ENCODE results near the gene COL18A1. TPM values are rescaled to one million over a fixed set of nuclear protein-coding genes. Genes with fewer than 3 reads are reported as not detected.

Gene COL18A1
- total and polyA plus RNA-seq, 9 of the 15 experiments (the other 6 are each of a cell fraction or from before 2014, with no cell fraction given): 0.14 to 16.4 (median 2.0) TPM

DNA sequence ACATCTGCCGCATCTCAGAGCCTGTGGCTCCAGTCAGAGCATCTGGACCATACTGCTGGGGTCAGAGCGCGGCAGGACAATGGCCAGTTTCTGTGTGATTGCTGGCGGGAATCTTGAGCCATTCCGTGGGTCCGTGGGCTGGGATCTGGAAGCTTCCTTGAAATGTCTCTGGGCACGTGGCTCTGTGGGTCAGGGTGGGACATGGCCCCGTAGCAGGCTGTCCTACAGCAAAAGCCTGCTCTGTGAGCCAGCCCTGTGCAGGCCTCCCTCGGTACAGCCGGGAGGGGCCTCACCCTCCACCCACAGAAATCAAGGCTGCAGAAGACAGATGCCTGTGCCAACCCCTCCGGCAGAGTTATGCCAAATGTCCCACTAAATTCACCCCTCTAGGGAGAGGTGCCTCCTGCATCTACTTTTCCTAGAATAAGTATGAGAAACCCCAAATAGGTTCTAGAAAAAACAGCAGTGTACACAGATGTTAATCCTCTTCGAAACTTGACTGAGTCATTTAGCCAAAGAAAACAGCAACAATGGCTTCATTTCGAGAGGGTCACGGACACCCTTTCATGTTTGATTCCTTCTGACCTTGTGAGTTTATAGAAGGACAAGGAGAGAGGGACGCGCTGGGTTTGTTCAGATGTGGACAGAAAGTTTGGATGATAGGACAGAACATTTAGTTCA lies 27.8 kb downstream of the COL18A1 start:
- CTCF ChIA-PET (ENCODE audit: low intra/inter-chr PET ratio): interaction anchor here (0.6 to 0.7 kb wide), 2 partner anchors 12 to 290 kb away, joined by 4 read pairs; no protein-coding TSS in a partner anchor
- WGBS (ENCODE audit: insufficient coverage, low coverage, missing lambda C conversion rate): 39% methylated on average over 16 of the region's 16 CpGs
- Histone ChIP-seq H3K36me3 (ENCODE audit: control insufficient read depth, insufficient read depth, low read length) (no peaks in the 10 kb centered on the region), H3K27me3 (ENCODE audit: control insufficient read depth in 2 of 2, insufficient read depth in 2 of 2, low read length in 2 of 2) (no peaks in the 10 kb centered on the region; a peak in 1 of 5 replicates), H3K4me3 (no peak overlapping the region), H3K4me2 (ENCODE audit: insufficient read depth, low read length) (no peak overlapping the region), H4K20me1 (replicated peaks; ENCODE audit: control insufficient read depth, insufficient read depth, low read length) (peaks cover 39% of the 10 kb centered on the region), H3K27ac (ENCODE audit: extremely low read depth, low read depth, low read length) (no peak overlapping the region), H3K9ac (ENCODE audit: insufficient read depth in 1 of 2, low read depth in 2 of 2, low read length in 2 of 2) (peak overlapping the region in 1 of 2 experiments; percentile 59; a peak in 1 of 4 replicates), H3K9me3 (replicated peaks; ENCODE audit: control insufficient read depth, insufficient read depth, low read depth, low read length) (peaks cover 2% of the 10 kb centered on the region; the same call in 1 of the 2 replicates), H2AFZ (ENCODE audit: low read depth, low read length) (no peak overlapping the region), H3K4me1 (replicated peaks in 1 of 2; ENCODE audit: control insufficient read depth in 2 of 2, insufficient read depth in 2 of 2, low read length in 2 of 2) (peaks cover 16 to 58% of the 10 kb centered on the region in 2 experiments; a peak in 4 of 5 replicates), H3K79me2 (ENCODE audit: control insufficient read depth, insufficient read depth, low read length) (no peaks in the 10 kb centered on the region; the same call in 2 of the 3 replicates), H3K9me1 (ENCODE audit: control insufficient read depth, insufficient read depth, low read length) (peaks cover 6% of the 10 kb centered on the region)
- TF ChIP-seq, protein P1, sequence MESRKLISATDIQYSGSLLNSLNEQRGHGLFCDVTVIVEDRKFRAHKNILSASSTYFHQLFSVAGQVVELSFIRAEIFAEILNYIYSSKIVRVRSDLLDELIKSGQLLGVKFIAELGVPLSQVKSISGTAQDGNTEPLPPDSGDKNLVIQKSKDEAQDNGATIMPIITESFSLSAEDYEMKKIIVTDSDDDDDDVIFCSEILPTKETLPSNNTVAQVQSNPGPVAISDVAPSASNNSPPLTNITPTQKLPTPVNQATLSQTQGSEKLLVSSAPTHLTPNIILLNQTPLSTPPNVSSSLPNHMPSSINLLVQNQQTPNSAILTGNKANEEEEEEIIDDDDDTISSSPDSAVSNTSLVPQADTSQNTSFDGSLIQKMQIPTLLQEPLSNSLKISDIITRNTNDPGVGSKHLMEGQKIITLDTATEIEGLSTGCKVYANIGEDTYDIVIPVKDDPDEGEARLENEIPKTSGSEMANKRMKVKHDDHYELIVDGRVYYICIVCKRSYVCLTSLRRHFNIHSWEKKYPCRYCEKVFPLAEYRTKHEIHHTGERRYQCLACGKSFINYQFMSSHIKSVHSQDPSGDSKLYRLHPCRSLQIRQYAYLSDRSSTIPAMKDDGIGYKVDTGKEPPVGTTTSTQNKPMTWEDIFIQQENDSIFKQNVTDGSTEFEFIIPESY (CRISPR knock-in tag; IDR thresholded peaks at IDR 0.05): peak; percentile 46; the same call in 1 of the 2 replicates
- TF ChIP-seq, protein P2, sequence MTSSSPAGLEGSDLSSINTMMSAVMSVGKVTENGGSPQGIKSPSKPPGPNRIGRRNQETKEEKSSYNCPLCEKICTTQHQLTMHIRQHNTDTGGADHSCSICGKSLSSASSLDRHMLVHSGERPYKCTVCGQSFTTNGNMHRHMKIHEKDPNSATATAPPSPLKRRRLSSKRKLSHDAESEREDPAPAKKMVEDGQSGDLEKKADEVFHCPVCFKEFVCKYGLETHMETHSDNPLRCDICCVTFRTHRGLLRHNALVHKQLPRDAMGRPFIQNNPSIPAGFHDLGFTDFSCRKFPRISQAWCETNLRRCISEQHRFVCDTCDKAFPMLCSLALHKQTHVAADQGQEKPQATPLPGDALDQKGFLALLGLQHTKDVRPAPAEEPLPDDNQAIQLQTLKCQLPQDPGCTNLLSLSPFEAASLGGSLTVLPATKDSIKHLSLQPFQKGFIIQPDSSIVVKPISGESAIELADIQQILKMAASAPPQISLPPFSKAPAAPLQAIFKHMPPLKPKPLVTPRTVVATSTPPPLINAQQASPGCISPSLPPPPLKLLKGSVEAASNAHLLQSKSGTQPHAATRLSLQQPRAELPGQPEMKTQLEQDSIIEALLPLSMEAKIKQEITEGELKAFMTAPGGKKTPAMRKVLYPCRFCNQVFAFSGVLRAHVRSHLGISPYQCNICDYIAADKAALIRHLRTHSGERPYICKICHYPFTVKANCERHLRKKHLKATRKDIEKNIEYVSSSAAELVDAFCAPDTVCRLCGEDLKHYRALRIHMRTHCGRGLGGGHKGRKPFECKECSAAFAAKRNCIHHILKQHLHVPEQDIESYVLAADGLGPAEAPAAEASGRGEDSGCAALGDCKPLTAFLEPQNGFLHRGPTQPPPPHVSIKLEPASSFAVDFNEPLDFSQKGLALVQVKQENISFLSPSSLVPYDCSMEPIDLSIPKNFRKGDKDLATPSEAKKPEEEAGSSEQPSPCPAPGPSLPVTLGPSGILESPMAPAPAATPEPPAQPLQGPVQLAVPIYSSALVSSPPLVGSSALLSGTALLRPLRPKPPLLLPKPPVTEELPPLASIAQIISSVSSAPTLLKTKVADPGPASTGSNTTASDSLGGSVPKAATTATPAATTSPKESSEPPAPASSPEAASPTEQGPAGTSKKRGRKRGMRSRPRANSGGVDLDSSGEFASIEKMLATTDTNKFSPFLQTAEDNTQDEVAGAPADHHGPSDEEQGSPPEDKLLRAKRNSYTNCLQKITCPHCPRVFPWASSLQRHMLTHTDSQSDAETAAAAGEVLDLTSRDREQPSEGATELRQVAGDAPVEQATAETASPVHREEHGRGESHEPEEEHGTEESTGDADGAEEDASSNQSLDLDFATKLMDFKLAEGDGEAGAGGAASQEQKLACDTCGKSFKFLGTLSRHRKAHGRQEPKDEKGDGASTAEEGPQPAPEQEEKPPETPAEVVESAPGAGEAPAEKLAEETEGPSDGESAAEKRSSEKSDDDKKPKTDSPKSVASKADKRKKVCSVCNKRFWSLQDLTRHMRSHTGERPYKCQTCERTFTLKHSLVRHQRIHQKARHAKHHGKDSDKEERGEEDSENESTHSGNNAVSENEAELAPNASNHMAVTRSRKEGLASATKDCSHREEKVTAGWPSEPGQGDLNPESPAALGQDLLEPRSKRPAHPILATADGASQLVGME (CRISPR knock-in tag; IDR thresholded peaks at IDR 0.05): no peak
- TF ChIP-seq FOSL1 (tag; conservative IDR thresholded peaks at IDR 0.05) (0 out of 2 replicates have a peak, but pooled peaks have one; percentile 25), STAT5B (CRISPR knock-in tag; IDR thresholded peaks at IDR 0.05) (no peak)
- POLR2A ChIA-PET: no interaction called here
- peak; percentile 84 for FAIRE-seq
- intact Hi-C loops (cut with micrococcal nuclease): no loop called here
- ATAC-seq: peak; percentile 41
- in situ Hi-C loops (cut with MboI): loop anchor here (5.0 kb wide), 1 partner anchor 130 kb away; no protein-coding TSS in a partner anchor
- BruUV-seq (replicated peaks): no TSS peak
- no peak for DNase-seq (ENCODE audit: extremely low read depth in 1 of 4, low spot score in 3 of 4)
